ENCODE measurements around the gene GAS2L2.

Gene GAS2L2

GRCh38 chr17:35752945-35753764 is at the start of gene GAS2L2:
Gene GAS2L2 (minus strand): TSS chr17:35753239. CDS start chr17:35752850, 389 bp downstream.
- DNase-seq (ENCODE audit: low read depth in 2 of 2, low spot score in 1 of 2) = no peak

- no peak for DNase-seq (ENCODE audit: low read depth in 2 of 2, low spot score in 1 of 2)
Observed at GRCh38 chr17:35801583-35802224, 48.7 kb upstream of the GAS2L2 start.

GRCh38 chr17:35799942-35800341 is 46.9 kb upstream of the GAS2L2 start:
- DNase-seq (ENCODE audit: low read depth in 2 of 2, low spot score in 1 of 2) = no peak

- no peak for DNase-seq (ENCODE audit: low read depth in 2 of 2, low spot score in 1 of 2)
Observed at GRCh38 chr17:35797918-35798317, 44.9 kb upstream of the GAS2L2 start.

GRCh38 chr17:35797370-35797769 is 44.3 kb upstream of the GAS2L2 start:
- DNase-seq (ENCODE audit: low read depth in 2 of 2, low spot score in 1 of 2) = no peak

- DNase-seq (ENCODE audit: low read depth in 2 of 2, low spot score in 1 of 2) = no peak
Observed at GRCh38 chr17:35796942-35797341, 43.9 kb upstream of the GAS2L2 start.

DNA sequence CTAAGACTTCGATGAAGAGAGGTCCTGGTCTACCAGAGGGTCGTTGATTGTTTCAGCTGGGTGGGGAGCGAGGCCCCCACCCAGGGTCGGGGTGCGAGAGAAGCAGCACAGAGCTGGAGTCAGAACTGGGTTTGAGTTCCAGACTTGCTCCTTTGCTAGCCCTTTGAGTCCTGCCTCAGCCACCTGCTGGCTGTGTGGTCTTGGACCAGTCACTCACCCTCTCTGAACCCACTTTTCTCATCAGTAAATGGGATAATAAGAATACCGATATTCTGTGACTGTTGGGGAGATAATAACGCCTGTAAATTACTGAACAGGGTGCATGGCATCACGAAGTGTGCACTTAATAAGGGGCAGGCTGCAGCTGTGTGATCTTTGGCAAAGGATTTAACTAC is 42.8 kb upstream of the GAS2L2 start:
- DNase-seq (ENCODE audit: low read depth in 2 of 2, low spot score in 1 of 2) = no peak

- no peak for DNase-seq (ENCODE audit: low read depth in 2 of 2, low spot score in 1 of 2)
Observed at GRCh38 chr17:35795007-35795870, 42.2 kb upstream of the GAS2L2 start, which contains the start of gene MMP28. Gene MMP28 (minus strand): TSS chr17:35795641. CDS start chr17:35795377, 264 bp downstream.

GRCh38 chr17:35793257-35793656 is 40.2 kb upstream of the GAS2L2 start:
- DNase-seq (ENCODE audit: low read depth in 2 of 2, low spot score in 1 of 2) = no peak

- DNase-seq (ENCODE audit: low read depth in 2 of 2, low spot score in 1 of 2) = no peak
Observed at GRCh38 chr17:35791681-35792350, 38.8 kb upstream of the GAS2L2 start.

DNA sequence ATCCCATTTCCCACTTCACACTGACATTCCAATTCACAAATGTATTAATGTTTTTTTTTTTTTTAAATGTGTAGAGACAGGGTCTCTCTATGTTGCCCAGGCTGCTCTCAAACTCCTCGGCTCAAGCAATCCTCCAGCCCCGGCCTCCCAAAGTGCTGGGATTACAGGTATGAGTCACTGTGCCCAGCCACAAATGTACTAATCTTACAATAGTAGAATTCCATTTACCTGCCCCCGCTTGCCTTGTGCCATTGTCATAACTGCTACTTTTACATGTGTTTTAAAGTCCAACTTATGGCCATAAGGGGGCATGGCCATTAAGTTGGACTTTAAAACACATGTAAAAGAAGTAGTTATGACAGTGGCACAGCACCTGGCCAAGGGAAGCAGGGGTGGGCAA is 37.8 kb upstream of the GAS2L2 start:
- DNase-seq (ENCODE audit: low read depth in 2 of 2, low spot score in 1 of 2) = no peak

- DNase-seq (ENCODE audit: low read depth in 2 of 2, low spot score in 1 of 2) = no peak
Observed at GRCh38 chr17:35788477-35789368, 35.7 kb upstream of the GAS2L2 start.

- DNase-seq (ENCODE audit: low read depth in 2 of 2, low spot score in 1 of 2) = no peak
Observed at GRCh38 chr17:35786941-35787432, 33.9 kb upstream of the GAS2L2 start.

GRCh38 chr17:35784895-35785294 is 31.9 kb upstream of the GAS2L2 start:
- no peak for DNase-seq (ENCODE audit: low read depth in 2 of 2, low spot score in 1 of 2)

DNA sequence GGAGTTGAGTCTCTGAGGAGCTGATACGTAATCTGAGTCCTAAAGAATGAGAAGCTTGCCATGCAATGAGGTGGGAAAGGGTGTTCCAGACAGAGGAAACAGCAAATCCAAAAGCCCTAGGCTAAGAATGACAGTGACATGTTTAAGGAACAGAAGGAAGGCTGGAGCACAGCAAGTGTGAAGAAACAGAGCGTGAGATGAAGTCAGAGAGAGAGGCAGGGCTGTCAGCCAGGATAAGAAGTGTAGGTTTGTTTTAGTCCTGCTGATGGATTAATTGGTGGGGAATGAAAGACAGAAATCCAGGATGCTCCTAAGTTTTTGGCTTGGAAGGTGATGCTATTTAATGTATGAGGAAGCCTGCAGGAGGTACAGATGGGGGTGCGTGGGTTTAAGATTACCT is 27.9 kb upstream of the GAS2L2 start:
- no peak for DNase-seq (ENCODE audit: low read depth in 2 of 2, low spot score in 1 of 2)

- no peak for DNase-seq (ENCODE audit: low read depth in 2 of 2, low spot score in 1 of 2)
Observed at GRCh38 chr17:35778641-35779196, 25.7 kb upstream of the GAS2L2 start.

DNA sequence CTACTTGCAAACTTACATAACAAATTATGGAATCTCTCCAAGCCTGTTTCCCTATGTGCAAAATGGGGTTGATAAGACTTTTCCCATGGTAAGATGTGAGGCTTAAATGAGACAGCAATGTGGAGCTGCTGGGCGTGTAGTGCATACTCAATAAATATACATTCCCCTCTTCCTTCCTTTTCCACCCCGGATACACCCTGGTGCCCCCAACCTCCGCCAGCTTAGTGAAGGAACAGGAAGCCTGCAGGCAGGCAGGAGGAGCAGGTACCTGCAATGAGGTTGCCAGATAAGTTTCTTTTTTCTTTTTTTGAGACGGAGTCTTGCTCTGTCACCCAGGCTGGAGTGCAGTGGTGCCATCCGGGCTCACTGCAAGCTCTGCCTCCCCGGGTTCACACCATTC is 22.5 kb upstream of the GAS2L2 start:
- DNase-seq (ENCODE audit: low read depth in 2 of 2, low spot score in 1 of 2) = no peak

DNA sequence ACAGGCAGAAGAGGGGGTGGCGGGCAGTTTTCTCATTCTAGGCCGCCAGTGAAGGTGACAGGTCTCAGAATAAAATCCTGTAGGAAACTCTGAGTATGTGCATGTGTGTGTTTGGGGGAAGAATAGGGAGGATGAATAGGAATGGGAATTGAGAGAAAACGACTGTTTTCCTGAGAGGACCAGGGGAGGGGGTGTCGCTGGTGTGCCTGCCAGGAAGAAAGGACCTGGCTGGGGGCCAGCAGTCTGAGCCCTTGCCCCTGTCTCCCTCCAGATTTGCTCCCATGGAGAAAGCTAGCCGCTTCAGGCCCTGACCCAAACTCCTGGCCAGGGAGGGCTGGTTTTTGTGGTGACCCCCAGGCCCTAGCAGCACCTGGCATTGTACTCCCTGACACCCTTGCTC is 22.0 kb upstream of the GAS2L2 start:
- no peak for DNase-seq (ENCODE audit: low read depth in 2 of 2, low spot score in 1 of 2)

GRCh38 chr17:35774499-35774898 is 21.5 kb upstream of the GAS2L2 start:
- DNase-seq (ENCODE audit: low read depth in 2 of 2, low spot score in 1 of 2) = no peak
